ENCODE results near the gene PPT2.

GRCh38 chr6:32164295-32164694, 10.4 kb downstream of the PPT2 start, which contains the start of gene EGFL8:
- no peak for TF ChIP-seq CTCF (IDR thresholded peaks at IDR 0.05)
- TF ChIP-seq POLR2A (IDR thresholded peaks at IDR 0.05): no peak

All from uterus (tissue), 2 donors.